Skeletal muscle satellite cell (primary cell): ENCODE data around the gene PKD2.

Experiments
- H3K27me3 ChIP-seq: 2 replicates; pipeline ENCODE4 v1.7.0; 2013; ENCODE audit warnings: low read length; ENCODE audit not compliant: control insufficient read depth, insufficient read depth
- H3K36me3 ChIP-seq: 2 replicates; pipeline ENCODE4 v1.7.0; 2013; ENCODE audit warnings: mild to moderate bottlenecking, control low read depth, low read length; ENCODE audit not compliant: insufficient read depth
- H3K4me1 ChIP-seq: 2 replicates; pipeline ENCODE4 v1.7.0; 2013; ENCODE audit warnings: low read length; ENCODE audit not compliant: control insufficient read depth, insufficient read depth
- H3K4me2 ChIP-seq: 2 replicates; pipeline ENCODE4 v1.7.0; 2013; ENCODE audit warnings: mild to moderate bottlenecking, low read length
- H3K4me3 ChIP-seq: 2 replicates; pipeline ENCODE4 v1.7.0; 2013; ENCODE audit warnings: low read length
- H3K9ac ChIP-seq: 2 replicates; pipeline ENCODE4 v1.7.0; 2013; ENCODE audit warnings: mild to moderate bottlenecking, low read depth, low read length, moderate library complexity
- H3K9me3 ChIP-seq: replicated peaks from 2 replicates; pipeline ENCODE4 v1.7.0; 2013; ENCODE audit warnings: mild to moderate bottlenecking, control low read depth, low read length

The PKD2 gene

DNA sequence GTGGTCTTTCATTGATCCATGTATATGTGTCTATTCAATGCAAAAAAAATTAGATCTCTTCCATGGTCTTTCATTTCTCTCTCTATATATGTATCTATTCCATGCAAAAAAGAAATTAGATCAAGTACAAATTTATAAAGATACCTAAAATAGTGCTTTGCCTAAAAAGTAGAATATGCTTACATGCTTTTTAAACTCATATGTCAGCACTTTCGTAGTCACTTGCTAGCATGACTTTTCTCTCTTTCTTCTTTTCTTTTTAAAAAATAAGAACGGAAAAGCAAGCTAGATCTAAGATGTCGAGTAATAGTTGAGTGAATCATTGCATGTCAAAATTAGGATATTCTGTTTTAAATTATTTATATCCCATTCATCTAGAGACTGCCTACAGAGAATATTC, 50.9 kb downstream of the PKD2 start:
- Histone ChIP-seq H3K9me3 (no peaks in the 10 kb centered on the region), H3K4me2 (no peak overlapping the region), H3K4me3 (no peak overlapping the region), H3K27me3 (no peaks in the 10 kb centered on the region), H3K9ac (no peak overlapping the region), H3K4me1 (no peaks in the 10 kb centered on the region), H3K36me3 (peaks cover 55% of the 10 kb centered on the region)

DNA sequence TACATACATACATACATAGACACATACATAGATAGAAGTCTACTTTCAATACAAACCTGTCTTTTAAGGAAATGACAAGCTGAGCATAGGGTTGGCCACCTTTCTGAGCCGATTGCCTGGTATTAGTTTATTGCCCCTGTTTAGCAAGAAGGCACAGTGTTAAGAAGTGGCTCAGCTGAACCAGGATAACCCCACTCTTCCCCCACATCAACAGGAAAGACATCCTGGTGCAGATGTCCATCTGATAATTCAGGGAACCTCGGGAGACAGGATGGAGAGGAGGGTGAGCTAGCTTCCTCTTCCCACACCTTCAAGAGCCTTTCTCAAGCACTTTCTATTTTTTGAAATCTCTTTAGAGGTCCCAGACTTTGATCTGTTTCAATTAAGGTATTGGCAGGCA, 52.3 kb downstream of the PKD2 start:
- peaks cover 66% of the 10 kb centered on the region for H3K36me3 ChIP-seq
- no peaks in the 10 kb centered on the region for H3K9me3 ChIP-seq
- H3K4me3 ChIP-seq, result no peak overlapping the region
- no peak overlapping the region for H3K9ac ChIP-seq
- no peaks in the 10 kb centered on the region for H3K27me3 ChIP-seq
- H3K4me1 ChIP-seq, result no peaks in the 10 kb centered on the region
- no peak overlapping the region for H3K4me2 ChIP-seq

DNA sequence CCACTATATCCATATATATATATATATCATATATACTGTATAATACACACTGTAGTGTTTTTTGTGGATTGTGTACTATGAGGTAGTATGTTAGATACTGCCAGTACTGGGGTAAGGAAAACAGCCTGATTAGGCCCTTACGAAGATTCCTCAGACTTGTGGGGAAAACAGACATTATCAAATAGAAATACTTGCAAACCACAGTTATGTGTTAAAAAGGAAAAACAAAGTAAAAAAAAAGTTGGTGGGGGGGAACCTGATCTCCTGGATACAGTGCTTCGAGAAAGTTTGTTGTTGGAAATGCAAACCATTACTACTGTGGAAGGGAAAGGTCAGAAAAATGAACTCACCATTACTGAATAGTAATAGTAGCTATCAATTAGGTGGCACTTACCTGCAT, 53.0 kb downstream of the PKD2 start:
- H3K27me3 ChIP-seq, result no peaks in the 10 kb centered on the region
- H3K36me3 ChIP-seq, result peaks cover 70% of the 10 kb centered on the region
- H3K9me3 ChIP-seq, result no peaks in the 10 kb centered on the region
- no peaks in the 10 kb centered on the region for H3K4me1 ChIP-seq
- H3K9ac ChIP-seq, result no peak overlapping the region
- no peak overlapping the region for H3K4me2 ChIP-seq
- no peak overlapping the region for H3K4me3 ChIP-seq

DNA sequence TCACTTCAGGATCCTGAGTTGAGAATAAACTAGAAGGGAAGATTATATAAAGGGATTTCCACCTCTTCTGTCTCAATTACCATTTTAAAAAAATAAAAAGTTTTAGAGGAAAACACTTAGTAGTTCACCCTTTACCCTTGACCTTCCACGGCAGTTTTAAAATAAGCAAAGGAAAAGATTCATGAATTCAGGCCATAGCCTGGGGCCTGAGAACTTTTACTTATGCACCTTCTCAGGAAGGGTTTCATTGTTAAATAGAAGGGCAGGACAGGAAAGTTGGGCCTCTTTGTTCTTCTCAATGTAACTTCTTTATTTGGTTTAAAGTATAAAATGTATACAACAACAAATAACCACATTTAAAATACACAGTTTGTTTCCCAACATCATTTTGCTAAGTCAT, 54.9 kb downstream of the PKD2 start:
- H3K27me3 ChIP-seq, result no peaks in the 10 kb centered on the region
- no peak overlapping the region for H3K9ac ChIP-seq
- no peaks in the 10 kb centered on the region for H3K4me1 ChIP-seq
- no peak overlapping the region for H3K4me3 ChIP-seq
- H3K9me3 ChIP-seq, result no peaks in the 10 kb centered on the region
- H3K36me3 ChIP-seq, result peaks cover 75% of the 10 kb centered on the region
- H3K4me2 ChIP-seq, result no peak overlapping the region

DNA sequence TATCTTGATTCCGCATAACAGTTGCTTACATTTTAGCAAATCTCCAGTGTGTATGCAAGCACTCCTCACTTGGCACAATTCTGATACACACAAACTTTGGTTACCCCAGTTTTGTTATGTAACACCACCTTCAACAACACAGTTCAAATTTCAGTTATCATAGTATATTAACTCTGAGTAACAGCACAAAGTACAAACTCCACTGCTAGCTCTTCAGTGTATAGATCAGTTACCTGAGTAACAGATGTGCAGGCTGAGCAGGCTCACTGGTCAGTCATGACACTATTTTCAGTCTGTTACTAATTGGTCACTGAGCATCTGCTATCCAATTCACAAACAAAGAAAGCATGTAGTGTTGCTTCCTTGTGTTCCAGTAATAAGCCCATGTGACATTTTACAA, 55.4 kb downstream of the PKD2 start:
- H3K4me2 ChIP-seq, result no peak overlapping the region
- H3K4me1 ChIP-seq, result no peaks in the 10 kb centered on the region
- H3K9me3 ChIP-seq, result no peaks in the 10 kb centered on the region
- peaks cover 74% of the 10 kb centered on the region for H3K36me3 ChIP-seq
- H3K4me3 ChIP-seq, result no peak overlapping the region
- no peak overlapping the region for H3K9ac ChIP-seq
- H3K27me3 ChIP-seq, result no peaks in the 10 kb centered on the region

DNA sequence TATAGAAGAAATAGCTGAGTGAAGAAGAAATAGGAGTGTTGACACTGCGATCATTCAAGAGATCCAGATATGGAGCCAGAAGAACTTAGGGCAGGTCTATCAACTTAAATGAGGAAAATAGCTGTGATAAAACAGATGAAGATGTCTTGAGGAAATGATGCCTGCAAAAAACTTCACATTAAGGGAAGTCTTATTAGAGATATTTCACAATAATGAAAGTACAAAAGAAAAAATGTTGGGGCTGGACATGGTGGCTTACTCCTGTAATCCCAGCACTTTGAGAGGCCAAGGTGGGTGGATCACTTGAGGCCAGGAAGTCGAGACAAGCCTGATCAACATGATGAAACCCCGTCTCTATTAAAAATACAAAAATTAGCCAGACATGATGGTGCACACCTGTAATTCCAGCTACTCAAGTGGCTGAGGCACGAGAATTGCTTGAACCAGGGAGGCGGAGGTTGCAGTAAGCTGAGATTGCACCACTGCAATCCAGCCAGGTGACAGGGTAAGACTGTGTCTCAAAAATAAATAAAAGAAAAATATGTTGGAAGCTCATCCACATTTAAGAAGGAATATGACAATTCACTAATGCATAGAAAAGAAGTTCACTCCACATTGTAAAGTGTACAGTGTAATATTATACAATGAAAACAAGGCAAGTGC, 56.3 kb downstream of the PKD2 start:
- no peak overlapping the region for H3K9ac ChIP-seq
- no peaks in the 10 kb centered on the region for H3K9me3 ChIP-seq
- no peak overlapping the region for H3K4me3 ChIP-seq
- no peaks in the 10 kb centered on the region for H3K4me1 ChIP-seq
- peaks cover 73% of the 10 kb centered on the region for H3K36me3 ChIP-seq
- H3K27me3 ChIP-seq, result no peaks in the 10 kb centered on the region
- H3K4me2 ChIP-seq, result no peak overlapping the region

DNA sequence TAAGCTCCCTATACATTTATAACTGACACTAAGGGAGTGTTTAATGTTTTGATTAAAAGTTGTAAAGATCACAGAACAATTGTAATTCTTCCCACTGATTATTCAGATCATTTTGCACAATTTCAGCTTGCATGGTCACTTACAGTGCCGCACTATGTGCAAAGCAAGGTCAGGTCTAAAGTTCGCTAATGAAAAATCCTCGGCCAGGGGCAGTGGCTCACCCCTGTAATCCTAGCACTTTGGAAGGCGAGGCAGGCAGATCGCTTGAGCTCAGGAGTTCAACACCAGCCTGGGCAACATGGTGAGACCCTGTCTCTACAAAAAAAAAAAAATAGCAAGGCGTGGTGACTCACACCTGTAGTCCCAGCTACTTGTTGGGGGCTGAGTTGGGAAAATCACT, 57.0 kb downstream of the PKD2 start:
- Histone ChIP-seq H3K4me1 (no peaks in the 10 kb centered on the region), H3K9me3 (no peaks in the 10 kb centered on the region), H3K36me3 (peaks cover 66% of the 10 kb centered on the region), H3K4me2 (no peak overlapping the region), H3K9ac (no peak overlapping the region), H3K27me3 (no peaks in the 10 kb centered on the region), H3K4me3 (no peak overlapping the region)

DNA sequence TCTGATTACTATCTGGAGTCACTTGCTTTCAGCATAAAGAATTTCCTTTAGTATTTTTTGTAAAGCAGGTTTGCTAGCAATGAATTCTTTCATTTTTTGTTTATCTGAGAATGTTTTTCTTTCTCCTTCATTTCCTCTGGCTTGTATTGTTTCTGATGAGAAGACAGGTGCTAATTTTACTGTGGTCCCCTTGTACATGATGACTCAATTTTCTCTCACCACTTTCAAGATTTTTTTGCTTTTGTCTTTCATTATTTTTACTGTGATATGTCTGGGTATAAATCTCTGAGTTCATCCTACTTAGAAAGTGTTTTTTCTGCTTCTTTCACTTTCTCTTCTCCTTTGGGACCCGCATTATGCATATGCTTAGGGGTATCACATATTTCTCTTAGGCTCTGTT, 62.6 kb downstream of the PKD2 start:
- Histone ChIP-seq H3K36me3 (peaks cover 60% of the 10 kb centered on the region), H3K4me3 (no peak overlapping the region), H3K4me2 (no peak overlapping the region), H3K27me3 (no peaks in the 10 kb centered on the region), H3K4me1 (no peaks in the 10 kb centered on the region), H3K9me3 (no peaks in the 10 kb centered on the region), H3K9ac (no peak overlapping the region)

DNA sequence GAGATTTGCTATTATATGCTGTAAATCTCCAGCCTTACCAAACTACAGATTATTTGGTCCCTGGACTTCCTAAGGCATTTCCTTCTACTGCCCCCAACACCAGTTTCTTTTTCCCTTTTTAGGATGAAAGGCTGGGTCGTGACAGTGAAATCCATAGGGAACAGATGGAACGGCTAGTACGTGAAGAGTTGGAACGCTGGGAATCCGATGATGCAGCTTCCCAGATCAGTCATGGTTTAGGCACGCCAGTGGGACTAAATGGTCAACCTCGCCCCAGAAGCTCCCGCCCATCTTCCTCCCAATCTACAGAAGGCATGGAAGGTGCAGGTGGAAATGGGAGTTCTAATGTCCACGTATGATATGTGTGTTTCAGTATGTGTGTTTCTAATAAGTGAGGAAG, 67.9 kb downstream of the PKD2 start:
- peaks cover 65% of the 10 kb centered on the region for H3K36me3 ChIP-seq
- H3K9ac ChIP-seq, result no peak overlapping the region
- H3K4me3 ChIP-seq, result no peak overlapping the region
- H3K4me1 ChIP-seq, result no peaks in the 10 kb centered on the region
- no peaks in the 10 kb centered on the region for H3K27me3 ChIP-seq
- H3K9me3 ChIP-seq, result no peaks in the 10 kb centered on the region
- H3K4me2 ChIP-seq, result no peak overlapping the region

DNA sequence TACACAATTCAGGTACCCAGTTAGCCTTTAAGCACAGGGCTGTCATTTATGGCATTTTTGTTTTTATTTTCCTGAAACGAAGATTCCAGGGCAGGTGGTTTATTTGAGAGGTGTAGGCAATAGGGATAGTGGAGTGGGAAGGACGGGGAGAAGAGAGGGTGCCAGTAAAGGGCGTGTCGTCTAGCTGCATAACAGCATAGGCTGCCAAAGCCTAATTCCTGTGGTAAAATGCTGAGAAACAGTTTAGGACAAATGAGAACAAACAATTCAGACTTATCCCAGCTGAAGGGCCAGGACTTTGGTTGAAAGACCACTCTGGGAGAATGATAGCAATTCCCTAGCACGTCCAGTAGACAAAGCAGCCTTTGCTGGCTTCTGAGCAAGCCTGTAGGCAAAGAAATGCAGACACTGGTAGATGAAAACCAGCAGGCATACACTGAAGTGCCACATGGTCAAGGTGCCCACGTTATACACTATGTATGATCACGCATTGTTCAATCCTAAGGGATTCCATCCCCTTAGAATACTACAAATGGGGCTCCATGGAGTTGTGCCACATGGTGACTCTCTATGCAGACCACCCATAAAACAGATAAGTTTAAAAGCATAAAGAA, 70.6 kb downstream of the PKD2 start:
- no peaks in the 10 kb centered on the region for H3K4me1 ChIP-seq
- H3K9ac ChIP-seq, result no peak overlapping the region
- no peaks in the 10 kb centered on the region for H3K9me3 ChIP-seq

DNA sequence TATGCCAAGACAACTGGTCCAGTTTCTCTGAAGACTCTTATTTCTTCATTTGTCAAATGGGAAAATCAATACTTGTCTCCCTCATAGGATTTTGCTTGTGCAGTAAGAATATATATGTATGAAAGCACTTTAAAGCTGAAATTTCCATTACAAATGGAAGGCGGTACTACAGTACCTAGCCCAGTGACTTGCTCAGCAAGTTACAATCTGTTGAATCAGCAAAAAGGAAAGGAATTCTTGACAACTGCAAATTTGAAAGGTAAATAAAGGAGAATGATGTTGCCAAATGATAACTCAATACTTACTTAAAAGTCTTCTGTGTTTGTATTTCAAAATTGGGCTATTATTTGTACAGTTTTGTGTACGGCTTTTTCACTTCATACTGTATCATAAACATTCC, 71.1 kb downstream of the PKD2 start:
- no peaks in the 10 kb centered on the region for H3K4me1 ChIP-seq

More for the DNA sequence above, 70.6 kb downstream of the PKD2 start:
- Histone ChIP-seq H3K4me2 (no peak overlapping the region), H3K4me3 (no peak overlapping the region), H3K27me3 (no peaks in the 10 kb centered on the region), H3K36me3 (peaks cover 45% of the 10 kb centered on the region)

DNA sequence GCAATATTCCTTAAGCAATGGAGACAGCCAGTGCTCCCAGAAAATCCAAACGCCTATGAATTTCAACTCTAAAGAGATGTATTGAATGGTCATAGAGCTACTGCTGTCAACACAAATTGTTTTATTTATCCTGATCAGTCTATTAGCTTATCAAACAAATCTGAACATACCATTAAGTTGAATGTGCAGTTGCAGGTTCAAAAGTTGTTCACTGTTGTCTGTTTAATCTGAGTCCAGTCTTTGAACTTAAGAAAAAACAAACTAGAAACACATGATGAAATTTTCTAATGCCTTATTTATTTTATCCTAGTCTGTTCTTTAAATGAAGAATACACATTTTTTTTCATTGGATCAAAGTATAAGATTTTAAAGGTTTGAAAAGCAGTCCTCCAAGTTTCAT, 73.2 kb downstream of the PKD2 start:
- no peak overlapping the region for H3K4me2 ChIP-seq
- no peaks in the 10 kb centered on the region for H3K9me3 ChIP-seq
- H3K9ac ChIP-seq, result no peak overlapping the region
- no peaks in the 10 kb centered on the region for H3K4me1 ChIP-seq
- H3K4me3 ChIP-seq, result no peak overlapping the region
- no peaks in the 10 kb centered on the region for H3K27me3 ChIP-seq
- H3K36me3 ChIP-seq, result peaks cover 28% of the 10 kb centered on the region

More for the DNA sequence above, 71.1 kb downstream of the PKD2 start:
- Histone ChIP-seq H3K27me3 (no peaks in the 10 kb centered on the region), H3K9me3 (no peaks in the 10 kb centered on the region), H3K4me3 (no peak overlapping the region), H3K9ac (no peak overlapping the region), H3K36me3 (peaks cover 45% of the 10 kb centered on the region), H3K4me2 (no peak overlapping the region)
